A549 (cell line): ENCODE measurements around the gene MYO18A.

Source experiments
- EHF ChIP-seq: fragments of 250-450 bp; sonication (Bioruptor Pico); IDR thresholded peaks from 2 replicates; pipeline ENCODE4 v1.5.0; 2020; ENCODE audit warnings: mild to moderate bottlenecking
- ESRRA ChIP-seq: fragments of 150-350 bp; IDR thresholded peaks from 2 replicates; pipeline ENCODE4 v1.6.1; 2014; ENCODE audit warnings: mild to moderate bottlenecking, low read length, borderline replicate concordance
- HOXB13 ChIP-seq: fragments of 250-450 bp; sonication (Bioruptor Pico); IDR thresholded peaks from 2 replicates; pipeline ENCODE4 v1.5.0; 2020; ENCODE audit warnings: low read depth, mild to moderate bottlenecking, moderate library complexity
- JUN ChIP-seq, 2 experiments: fragments of >200 bp; sonication (Bioruptor Twin); formaldehyde crosslinking; IDR thresholded peaks; 2 replicates in 1 of 2; 3 replicates in 1 of 2; pipeline ENCODE4 v1.6.1; 2016 to 2017
- MAX ChIP-seq: IDR thresholded peaks from 2 replicates; pipeline ENCODE4 v1.6.1; 2012
- POLR2A ChIP-seq: IDR thresholded peaks from 2 replicates; pipeline ENCODE4 v1.6.1; 2012; ENCODE audit warnings: mild to moderate bottlenecking, low read length
- RAD21 ChIP-seq, 2 experiments: fragments of >200 bp in 1 of 2; sonication (Bioruptor Twin) in 1 of 2; formaldehyde crosslinking in 1 of 2; IDR thresholded peaks in 1 of 2; conservative IDR thresholded peaks in 1 of 2; 2 replicates in 1 of 2; 3 replicates in 1 of 2; pipeline ENCODE4 v1.6.1; 2012 to 2018; ENCODE audit warnings: inconsistent platforms in 1 of 2
- SMC3 ChIP-seq: fragments of >200 bp; sonication (Bioruptor Twin); formaldehyde crosslinking; IDR thresholded peaks from 3 replicates; pipeline ENCODE4 v1.6.1; 2018; ENCODE audit warnings: inconsistent platforms
- TF ChIP-seq, protein P1 (sequence below): fragments of >200 bp; sonication (Bioruptor Twin); formaldehyde crosslinking; IDR thresholded peaks from 3 replicates; pipeline ENCODE4 v1.6.1; 2016
- TF ChIP-seq, protein P2 (sequence below): fragments of >200 bp; sonication (Bioruptor Twin); formaldehyde crosslinking; IDR thresholded peaks from 3 replicates; pipeline ENCODE4 v1.5.1; 2016
- TF ChIP-seq, protein P3 (sequence below): fragments of 150-350 bp; IDR thresholded peaks from 2 replicates; pipeline ENCODE4 v1.6.1; 2014; ENCODE audit warnings: low read depth, mild to moderate bottlenecking, low read length

DNA sequence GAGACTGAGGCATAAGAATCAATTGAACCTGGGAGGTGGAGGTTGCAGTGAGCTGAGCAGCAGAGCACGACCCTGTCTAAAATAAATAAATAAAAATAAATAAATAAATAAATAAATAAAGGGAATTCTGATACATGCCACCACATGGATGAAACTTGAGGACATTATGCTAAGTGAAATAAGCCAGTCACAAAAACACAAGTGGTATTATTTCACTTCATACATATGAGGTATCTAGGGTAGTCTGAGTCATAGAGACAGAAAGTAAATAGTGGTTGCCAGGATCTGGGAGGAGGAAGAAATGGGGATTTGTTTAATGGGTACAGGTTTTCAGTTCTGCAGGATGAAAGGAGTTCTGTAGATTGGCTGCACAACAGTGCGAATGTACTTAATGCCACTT lies 120.9 kb downstream of the MYO18A start:
- TF ChIP-seq, protein P1, sequence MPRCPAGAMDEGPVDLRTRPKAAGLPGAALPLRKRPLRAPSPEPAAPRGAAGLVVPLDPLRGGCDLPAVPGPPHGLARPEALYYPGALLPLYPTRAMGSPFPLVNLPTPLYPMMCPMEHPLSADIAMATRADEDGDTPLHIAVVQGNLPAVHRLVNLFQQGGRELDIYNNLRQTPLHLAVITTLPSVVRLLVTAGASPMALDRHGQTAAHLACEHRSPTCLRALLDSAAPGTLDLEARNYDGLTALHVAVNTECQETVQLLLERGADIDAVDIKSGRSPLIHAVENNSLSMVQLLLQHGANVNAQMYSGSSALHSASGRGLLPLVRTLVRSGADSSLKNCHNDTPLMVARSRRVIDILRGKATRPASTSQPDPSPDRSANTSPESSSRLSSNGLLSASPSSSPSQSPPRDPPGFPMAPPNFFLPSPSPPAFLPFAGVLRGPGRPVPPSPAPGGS = no peak
- TF ChIP-seq, protein P2, sequence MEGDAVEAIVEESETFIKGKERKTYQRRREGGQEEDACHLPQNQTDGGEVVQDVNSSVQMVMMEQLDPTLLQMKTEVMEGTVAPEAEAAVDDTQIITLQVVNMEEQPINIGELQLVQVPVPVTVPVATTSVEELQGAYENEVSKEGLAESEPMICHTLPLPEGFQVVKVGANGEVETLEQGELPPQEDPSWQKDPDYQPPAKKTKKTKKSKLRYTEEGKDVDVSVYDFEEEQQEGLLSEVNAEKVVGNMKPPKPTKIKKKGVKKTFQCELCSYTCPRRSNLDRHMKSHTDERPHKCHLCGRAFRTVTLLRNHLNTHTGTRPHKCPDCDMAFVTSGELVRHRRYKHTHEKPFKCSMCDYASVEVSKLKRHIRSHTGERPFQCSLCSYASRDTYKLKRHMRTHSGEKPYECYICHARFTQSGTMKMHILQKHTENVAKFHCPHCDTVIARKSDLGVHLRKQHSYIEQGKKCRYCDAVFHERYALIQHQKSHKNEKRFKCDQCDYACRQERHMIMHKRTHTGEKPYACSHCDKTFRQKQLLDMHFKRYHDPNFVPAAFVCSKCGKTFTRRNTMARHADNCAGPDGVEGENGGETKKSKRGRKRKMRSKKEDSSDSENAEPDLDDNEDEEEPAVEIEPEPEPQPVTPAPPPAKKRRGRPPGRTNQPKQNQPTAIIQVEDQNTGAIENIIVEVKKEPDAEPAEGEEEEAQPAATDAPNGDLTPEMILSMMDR = no peak
- no peak for TF ChIP-seq ESRRA
- TF ChIP-seq, protein P3, sequence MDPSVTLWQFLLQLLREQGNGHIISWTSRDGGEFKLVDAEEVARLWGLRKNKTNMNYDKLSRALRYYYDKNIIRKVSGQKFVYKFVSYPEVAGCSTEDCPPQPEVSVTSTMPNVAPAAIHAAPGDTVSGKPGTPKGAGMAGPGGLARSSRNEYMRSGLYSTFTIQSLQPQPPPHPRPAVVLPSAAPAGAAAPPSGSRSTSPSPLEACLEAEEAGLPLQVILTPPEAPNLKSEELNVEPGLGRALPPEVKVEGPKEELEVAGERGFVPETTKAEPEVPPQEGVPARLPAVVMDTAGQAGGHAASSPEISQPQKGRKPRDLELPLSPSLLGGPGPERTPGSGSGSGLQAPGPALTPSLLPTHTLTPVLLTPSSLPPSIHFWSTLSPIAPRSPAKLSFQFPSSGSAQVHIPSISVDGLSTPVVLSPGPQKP = no peak
- no peak for TF ChIP-seq MAX
- TF ChIP-seq EHF (CRISPR knock-in tag) = no peak
- TF ChIP-seq POLR2A = no peak
- no peak for TF ChIP-seq HOXB13 (CRISPR knock-in tag)
- no peak for TF ChIP-seq RAD21 (conservative IDR thresholded peaks at IDR 0.05 in 1 of 2, IDR thresholded peaks at IDR 0.05 in 1 of 2)
- TF ChIP-seq JUN (IDR thresholded peaks at IDR 0.05) = no peak
- TF ChIP-seq SMC3 = no peak
